ENCODE measurements around the gene RTN4RL1. TPM values are rescaled to one million over a fixed set of nuclear protein-coding genes. Genes with fewer than 3 reads are reported as not detected.
A peak's percentile ranks its signal among the peaks of the same experiment; 100 is the strongest.

Gene RTN4RL1
- total RNA-seq, 1 donor from 2014 or later = not detected

- DNase-seq (ENCODE audit: low spot score) = no peak
Measured at GRCh38 chr17:2059547-2060384, 34.6 kb upstream of the RTN4RL1 start.

DNA sequence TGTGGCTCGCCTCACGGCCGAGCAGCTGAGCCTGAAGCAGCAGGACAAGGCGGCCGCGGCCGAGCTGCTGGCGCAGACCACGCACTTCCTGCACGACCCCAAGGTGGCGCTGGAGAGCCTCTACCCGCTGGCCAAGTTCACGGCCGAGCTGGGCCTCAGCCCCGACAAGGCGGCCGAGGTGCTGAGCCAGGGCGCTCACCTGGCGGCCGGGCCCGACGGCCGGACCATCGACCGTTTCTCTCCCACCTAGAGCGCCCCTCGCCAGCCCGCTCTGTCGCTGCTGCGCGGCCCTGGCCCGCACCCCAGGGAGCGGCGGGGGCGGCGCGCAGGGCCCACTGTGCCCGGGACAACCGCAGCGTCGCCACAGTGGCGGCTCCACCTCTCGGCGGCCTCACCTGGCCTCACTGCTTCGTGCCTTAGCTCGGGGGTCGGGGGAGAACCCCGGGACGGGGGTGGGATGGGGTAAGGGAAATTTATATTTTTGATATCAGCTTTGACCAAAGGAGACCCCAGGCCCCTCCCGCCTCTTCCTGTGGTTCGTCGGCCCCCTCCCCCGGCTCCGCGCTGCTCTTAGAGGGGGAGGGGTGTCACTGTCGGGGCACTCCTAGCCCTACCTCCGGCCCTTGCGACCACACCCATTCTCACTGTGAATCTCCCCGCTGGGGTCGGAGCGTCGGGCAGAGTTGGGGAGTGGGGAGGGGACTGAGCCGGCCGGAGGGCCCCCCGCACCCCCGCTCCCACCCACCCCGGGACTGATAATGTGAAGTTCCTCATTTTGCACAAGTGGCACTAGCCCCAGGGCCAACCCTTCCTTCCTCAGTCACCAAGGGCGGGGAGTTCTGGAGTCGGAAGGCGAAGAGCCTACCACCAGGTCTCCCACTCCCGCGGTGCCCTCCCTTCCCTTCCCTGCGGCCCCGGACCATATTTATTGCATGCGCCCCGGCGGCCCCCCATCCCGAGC is 33.7 kb upstream of the RTN4RL1 start:
- DNase-seq (ENCODE audit: low spot score) = no peak

- DNase-seq (ENCODE audit: low spot score) = no peak
Measured at GRCh38 chr17:2057760-2058585, 32.8 kb upstream of the RTN4RL1 start.

DNA sequence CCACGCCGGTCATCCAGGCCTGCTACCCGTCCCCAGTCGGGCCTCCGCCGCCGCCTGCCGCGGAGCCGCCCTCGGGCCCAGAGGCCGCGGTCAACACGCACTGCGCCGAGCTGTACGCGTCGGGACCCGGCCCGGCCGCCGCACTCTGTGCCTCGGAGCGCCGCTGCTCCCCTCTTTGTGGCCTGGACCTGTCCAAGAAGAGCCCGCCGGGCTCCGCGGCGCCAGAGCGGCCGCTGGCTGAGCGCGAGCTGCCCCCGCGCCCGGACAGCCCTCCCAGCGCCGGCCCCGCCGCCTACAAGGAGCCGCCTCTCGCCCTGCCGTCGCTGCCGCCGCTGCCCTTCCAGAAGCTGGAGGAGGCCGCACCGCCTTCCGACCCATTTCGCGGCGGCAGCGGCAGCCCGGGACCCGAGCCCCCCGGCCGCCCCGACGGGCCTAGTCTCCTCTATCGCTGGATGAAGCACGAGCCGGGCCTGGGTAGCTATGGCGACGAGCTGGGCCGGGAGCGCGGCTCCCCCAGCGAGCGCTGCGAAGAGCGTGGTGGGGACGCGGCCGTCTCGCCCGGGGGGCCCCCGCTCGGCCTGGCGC is 32.1 kb upstream of the RTN4RL1 start:
- DNase-seq (ENCODE audit: low spot score) = no peak

- no peak for DNase-seq (ENCODE audit: low spot score)
Measured at GRCh38 chr17:2056206-2057174, 31.4 kb upstream of the RTN4RL1 start.

DNA sequence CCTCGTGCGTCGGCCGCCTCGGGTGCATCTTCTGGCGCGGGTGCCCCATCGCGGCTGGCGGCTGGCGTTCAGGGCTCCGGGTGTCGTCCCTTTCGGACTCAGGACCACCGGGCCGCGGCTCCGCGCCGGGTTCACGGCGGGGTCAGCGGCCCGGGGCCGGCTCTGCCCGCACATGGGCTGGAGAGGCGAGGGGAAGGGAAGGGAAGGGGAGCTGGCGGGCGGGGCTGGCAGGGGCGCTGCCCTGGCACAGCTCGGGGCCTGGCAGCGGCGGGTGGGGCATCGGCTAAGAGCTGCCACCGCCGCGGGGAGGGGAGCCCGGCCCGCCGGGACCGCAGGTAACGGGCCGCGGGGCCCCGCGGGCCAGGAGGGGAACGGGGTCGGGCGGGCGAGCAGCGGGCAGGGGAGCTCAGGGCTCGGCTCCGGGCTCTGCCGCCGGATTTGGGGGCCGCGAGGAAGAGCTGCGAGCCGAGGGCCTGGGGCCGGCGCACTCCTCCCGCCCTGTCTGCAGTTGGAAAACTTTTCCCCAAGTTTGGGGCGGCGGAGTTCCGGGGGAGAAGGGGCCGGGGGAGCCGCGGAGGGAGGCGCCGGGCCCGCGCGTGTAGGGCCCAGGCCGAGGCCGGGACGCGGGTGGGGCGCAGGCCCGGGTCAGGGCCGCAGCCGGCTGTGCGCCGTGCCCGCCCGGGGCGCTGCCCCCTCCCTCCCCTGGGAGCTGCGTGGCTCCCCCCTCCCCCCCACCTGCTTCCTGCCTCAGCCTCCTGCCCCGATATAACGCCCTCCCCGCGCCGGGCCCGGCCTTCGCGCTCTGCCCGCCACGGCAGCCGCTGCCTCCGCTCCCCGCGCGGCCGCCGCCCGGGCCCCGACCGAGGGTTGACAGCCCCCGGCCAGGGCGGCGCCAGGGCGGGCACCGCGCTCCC is 30.4 kb upstream of the RTN4RL1 start:
- no peak for DNase-seq (ENCODE audit: low spot score)

- peak; percentile 74 for DNase-seq (ENCODE audit: low spot score)
Measured at GRCh38 chr17:2054512-2055291, 29.6 kb upstream of the RTN4RL1 start, which contains the start of gene HIC1. Gene HIC1, plus strand, starts transcription at chr17:2055103. Its CDS starts 1,588 bp downstream, at chr17:2056691.

DNA sequence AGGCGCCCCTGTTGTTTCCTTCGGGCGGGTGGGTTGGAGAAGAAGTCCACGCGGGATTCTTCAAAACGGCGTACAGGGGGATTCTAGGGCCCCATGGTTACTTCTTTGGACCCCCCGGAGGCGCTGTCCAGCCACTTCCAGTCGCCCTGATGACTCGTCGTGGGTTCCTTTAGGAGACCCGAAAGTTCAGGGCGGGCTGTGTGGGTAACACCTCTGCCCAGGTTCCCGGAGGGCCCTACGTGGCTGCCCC is 29.1 kb upstream of the RTN4RL1 start:
- DNase-seq (ENCODE audit: low spot score) = no peak

DNA sequence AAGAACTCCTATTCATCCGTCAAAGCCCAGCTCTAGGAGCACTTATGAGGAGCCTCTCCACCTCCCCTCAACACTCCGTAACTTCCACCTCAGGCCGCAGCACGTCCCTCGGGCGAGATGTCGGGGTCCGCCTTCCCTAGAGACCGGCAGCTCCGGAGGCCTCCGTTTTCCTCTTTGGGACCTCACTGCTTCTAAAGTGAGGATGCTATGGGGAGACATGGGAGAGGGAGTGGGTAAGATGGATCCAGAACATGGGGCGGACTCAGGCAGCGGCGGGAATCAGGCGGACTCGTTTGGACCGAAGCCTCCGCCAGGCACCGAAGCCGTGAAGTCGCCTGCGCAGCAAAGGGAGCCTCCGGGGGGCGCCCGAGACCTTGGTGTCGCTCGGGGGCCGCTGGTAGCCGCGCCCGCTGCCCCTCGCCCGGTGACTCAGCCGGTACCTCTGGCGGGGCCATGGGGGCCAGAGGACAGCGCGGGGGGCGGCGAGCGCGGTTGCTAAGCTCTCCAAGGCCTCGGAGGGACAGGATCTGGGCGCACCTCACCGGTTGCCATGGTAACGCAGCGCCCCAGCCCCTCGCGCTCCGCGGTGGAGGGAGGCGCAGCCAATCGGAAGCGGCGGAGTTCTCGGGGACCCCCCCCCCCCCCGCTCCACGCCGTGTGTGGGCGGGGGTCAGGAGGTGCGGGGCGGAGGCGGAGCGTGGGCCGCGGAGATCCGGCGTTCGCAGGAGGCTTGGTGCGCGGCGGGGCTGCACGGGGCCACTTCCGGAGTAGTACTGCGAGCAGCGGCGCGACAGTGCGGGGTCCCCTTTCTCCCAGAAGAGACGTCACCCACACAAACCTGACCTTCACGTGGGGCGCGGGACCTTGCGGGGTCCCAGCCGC is 28.5 kb upstream of the RTN4RL1 start:
- DNase-seq (ENCODE audit: low spot score) = peak; percentile 71

- DNase-seq (ENCODE audit: low spot score) = no peak
Measured at GRCh38 chr17:2051933-2052559, 26.9 kb upstream of the RTN4RL1 start.

- no peak for DNase-seq (ENCODE audit: low spot score)
Measured at GRCh38 chr17:2051061-2051932, 26.2 kb upstream of the RTN4RL1 start.

DNA sequence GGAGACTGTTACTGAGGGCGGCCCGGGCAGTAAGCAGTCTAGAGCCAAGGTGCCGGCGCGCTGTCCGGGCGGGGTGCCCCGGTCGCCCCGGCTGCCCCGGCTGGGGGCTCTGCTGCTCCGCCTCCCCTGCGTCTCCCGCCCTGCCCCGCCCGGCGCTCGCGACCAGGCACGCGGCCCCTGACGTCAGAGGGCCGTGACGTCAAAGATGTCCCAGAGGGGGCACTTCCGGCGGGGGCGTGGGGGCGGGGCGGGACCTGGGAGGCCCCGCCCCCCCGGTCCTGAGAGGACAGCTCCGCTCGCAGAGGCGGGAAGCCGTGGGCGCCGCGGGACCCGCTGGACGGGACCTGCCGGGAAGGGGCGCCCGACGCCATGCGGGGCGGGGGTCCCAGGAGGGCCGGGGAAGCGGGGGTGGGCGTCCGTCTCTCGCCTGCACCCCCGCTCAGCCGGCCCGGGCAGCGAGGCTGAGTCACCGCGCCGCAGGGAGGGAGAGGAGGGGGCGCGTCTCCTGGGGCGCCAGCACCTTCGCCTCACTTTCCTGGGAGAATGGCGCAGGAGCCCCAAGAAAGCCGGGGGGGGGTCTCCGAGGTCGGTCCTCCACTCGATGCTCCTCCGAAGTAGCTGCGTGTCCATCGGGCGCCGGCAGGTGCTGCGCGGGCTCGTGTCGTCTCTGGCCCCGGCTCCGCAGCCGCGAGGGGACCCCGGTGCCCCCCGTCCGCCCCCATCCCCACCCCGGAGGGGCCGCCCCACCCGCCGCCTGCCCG is 25.3 kb upstream of the RTN4RL1 start:
- peak; percentile 47 for DNase-seq (ENCODE audit: low spot score)

DNA sequence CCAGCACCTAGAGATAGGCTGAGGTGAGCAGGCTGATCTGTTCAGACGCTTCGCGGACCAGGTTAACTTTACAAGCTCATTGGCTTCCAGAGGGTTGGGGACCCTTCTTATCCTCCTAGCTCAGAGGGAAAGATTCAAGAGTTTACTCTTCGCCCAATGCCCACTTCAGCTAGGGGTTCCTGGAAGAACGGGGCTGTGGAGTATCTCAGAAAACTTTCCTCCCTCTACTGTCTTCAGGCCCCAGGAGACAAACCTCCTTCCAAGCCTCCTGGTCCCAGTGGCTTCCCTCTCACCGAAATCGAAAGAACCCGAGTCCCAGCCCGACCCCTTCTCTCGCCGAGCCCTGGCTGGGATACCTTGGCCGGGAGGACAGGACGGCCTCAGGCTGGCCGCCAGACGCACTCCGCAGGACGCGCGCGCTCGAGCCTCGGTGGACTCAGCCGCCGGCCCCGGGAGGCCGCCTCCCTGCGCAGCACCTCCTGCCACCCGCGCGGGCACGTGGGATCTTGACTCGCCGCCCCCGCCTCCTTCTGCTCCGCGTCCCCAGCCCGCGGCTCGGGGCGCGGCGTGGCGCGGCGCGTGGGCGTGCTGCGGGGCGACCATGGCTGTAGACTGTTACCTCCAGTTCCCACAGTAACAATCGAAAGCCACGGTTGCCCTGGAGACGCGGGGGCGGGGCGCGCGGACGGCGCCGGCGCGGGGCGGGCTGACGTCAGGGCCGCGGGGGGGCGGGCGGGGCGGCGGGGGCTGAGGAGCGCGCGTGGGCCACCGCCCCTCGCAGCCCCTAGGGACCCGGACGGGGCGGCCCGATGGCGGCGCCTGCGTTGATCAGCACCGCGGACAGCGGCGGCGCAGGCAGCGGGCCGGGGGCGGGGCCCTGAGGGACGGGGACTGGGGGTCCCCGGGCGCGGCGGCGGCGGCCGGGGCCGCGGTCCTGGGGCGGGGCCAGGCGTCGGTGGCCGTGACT is 24.5 kb upstream of the RTN4RL1 start:
- DNase-seq (ENCODE audit: low spot score) = peak; percentile 79

DNA sequence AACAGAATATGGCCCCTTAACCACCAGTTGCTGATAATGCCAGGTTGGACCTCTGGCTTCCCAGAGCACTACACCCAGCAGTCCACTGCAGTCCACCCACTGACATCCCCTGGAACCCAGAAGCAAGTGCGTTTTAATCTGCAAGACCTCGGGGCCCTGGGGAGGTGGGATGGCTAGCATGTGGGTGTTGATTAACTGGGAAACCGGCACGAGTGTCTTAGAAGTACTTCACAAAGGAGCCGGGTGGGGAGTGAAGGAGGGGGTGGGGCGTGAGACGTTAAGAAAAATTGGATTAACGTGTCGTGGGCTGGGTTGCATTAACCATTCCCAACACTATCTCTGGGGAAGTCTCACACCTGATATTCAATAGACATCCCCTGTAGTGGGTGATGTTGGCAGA is 23.7 kb upstream of the RTN4RL1 start:
- DNase-seq (ENCODE audit: low spot score) = no peak

All from umbilical cord (tissue), 2 donors.